ENCODE data around the gene ZBTB7C. TPM values are rescaled to one million over a fixed set of nuclear protein-coding genes. Genes with fewer than 3 reads are reported as not detected.

Gene ZBTB7C
- total RNA-seq, 1 donor from 2014 or later, result 7.4 TPM

GRCh38 chr18:48043166-48043565 lies 366.0 kb downstream of the ZBTB7C start:
- no peak for DNase-seq (ENCODE audit: low spot score in 2 of 2, unreplicated experiment in 2 of 2)
- no peaks in the 10 kb centered on the region for H3K4me1 Mint-ChIP-seq
- H3K4me3 Mint-ChIP-seq, result no peak overlapping the region
- no peak overlapping the region for H3K27ac Mint-ChIP-seq
- peaks cover 15% of the 10 kb centered on the region for H3K9me3 Mint-ChIP-seq
- H3K27me3 Mint-ChIP-seq (ENCODE audit: low read depth), result peaks cover 36% of the 10 kb centered on the region
- no peak for TF ChIP-seq CTCF (IDR thresholded peaks at IDR 0.05; ENCODE audit: unreplicated experiment)
- H3K36me3 Mint-ChIP-seq, result peaks cover 6% of the 10 kb centered on the region

- no peak overlapping the region for H3K4me3 Mint-ChIP-seq
- no peak overlapping the region for H3K27ac Mint-ChIP-seq
- no peak for DNase-seq (ENCODE audit: low spot score in 2 of 2, unreplicated experiment in 2 of 2)
- TF ChIP-seq CTCF (IDR thresholded peaks at IDR 0.05; ENCODE audit: unreplicated experiment), result no peak
- H3K9me3 Mint-ChIP-seq, result peaks cover 15% of the 10 kb centered on the region
- peaks cover 29% of the 10 kb centered on the region for H3K27me3 Mint-ChIP-seq (ENCODE audit: low read depth)
- H3K4me1 Mint-ChIP-seq, result no peaks in the 10 kb centered on the region
- peaks cover 6% of the 10 kb centered on the region for H3K36me3 Mint-ChIP-seq
Measured at GRCh38 chr18:48042431-48042830, 366.8 kb downstream of the ZBTB7C start.

GRCh38 chr18:48040457-48041110 lies 368.6 kb downstream of the ZBTB7C start:
- no peak for DNase-seq (ENCODE audit: low spot score in 2 of 2, unreplicated experiment in 2 of 2)
- peaks cover 13% of the 10 kb centered on the region for H3K9me3 Mint-ChIP-seq
- peaks cover 17% of the 10 kb centered on the region for H3K27me3 Mint-ChIP-seq (ENCODE audit: low read depth)
- peaks cover 12% of the 10 kb centered on the region for H3K4me1 Mint-ChIP-seq
- H3K4me3 Mint-ChIP-seq, result no peak overlapping the region
- H3K36me3 Mint-ChIP-seq, result peaks cover 6% of the 10 kb centered on the region
- H3K27ac Mint-ChIP-seq, result no peak overlapping the region
- no peak for TF ChIP-seq CTCF (IDR thresholded peaks at IDR 0.05; ENCODE audit: unreplicated experiment)

GRCh38 chr18:48039769-48040215 lies 369.4 kb downstream of the ZBTB7C start:
- H3K4me1 Mint-ChIP-seq, result peaks cover 17% of the 10 kb centered on the region
- no peak for TF ChIP-seq CTCF (IDR thresholded peaks at IDR 0.05; ENCODE audit: unreplicated experiment)
- no peak overlapping the region for H3K4me3 Mint-ChIP-seq
- DNase-seq (ENCODE audit: low spot score in 2 of 2, unreplicated experiment in 2 of 2), result no peak
- H3K27me3 Mint-ChIP-seq (ENCODE audit: low read depth), result peaks cover 12% of the 10 kb centered on the region
- no peak overlapping the region for H3K27ac Mint-ChIP-seq
- H3K36me3 Mint-ChIP-seq, result peaks cover 6% of the 10 kb centered on the region
- peaks cover 10% of the 10 kb centered on the region for H3K9me3 Mint-ChIP-seq

GRCh38 chr18:48038636-48039035 lies 370.5 kb downstream of the ZBTB7C start:
- peaks cover 9% of the 10 kb centered on the region for H3K27me3 Mint-ChIP-seq (ENCODE audit: low read depth)
- H3K4me1 Mint-ChIP-seq, result peaks cover 19% of the 10 kb centered on the region
- H3K36me3 Mint-ChIP-seq, result peaks cover 5% of the 10 kb centered on the region

More at GRCh38 chr18:48038636-48039035, 370.5 kb downstream of the ZBTB7C start:
- H3K4me3 Mint-ChIP-seq, result no peak overlapping the region
- TF ChIP-seq CTCF (IDR thresholded peaks at IDR 0.05; ENCODE audit: unreplicated experiment), result no peak
- no peak for DNase-seq (ENCODE audit: low spot score in 2 of 2, unreplicated experiment in 2 of 2)
- H3K27ac Mint-ChIP-seq, result no peak overlapping the region
- peaks cover 9% of the 10 kb centered on the region for H3K9me3 Mint-ChIP-seq

All from mesothelial cell of epicardium (in vitro differentiated cells).